Measurements from ENCODE around the gene C12orf42.

DNA sequence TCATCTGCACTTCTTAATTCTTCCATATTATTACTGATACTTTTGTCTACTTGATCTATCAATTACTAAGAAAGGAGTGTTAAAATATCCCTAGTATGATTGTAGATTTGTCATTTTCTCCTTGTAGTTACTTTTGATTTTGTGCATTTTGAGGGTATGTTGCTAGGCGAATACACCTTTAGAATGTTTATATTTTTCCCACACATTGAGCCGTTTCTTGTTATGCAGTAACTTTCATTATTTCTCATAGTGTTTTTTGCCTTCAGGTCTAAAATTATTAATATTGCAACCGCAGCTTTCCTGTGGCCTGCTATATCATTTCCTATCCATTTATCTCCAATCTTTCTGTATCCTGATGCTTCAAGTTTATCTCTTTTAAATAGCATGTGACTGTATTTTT, 44.6 kb upstream of the C12orf42 start:
- TF ChIP-seq, protein P1, sequence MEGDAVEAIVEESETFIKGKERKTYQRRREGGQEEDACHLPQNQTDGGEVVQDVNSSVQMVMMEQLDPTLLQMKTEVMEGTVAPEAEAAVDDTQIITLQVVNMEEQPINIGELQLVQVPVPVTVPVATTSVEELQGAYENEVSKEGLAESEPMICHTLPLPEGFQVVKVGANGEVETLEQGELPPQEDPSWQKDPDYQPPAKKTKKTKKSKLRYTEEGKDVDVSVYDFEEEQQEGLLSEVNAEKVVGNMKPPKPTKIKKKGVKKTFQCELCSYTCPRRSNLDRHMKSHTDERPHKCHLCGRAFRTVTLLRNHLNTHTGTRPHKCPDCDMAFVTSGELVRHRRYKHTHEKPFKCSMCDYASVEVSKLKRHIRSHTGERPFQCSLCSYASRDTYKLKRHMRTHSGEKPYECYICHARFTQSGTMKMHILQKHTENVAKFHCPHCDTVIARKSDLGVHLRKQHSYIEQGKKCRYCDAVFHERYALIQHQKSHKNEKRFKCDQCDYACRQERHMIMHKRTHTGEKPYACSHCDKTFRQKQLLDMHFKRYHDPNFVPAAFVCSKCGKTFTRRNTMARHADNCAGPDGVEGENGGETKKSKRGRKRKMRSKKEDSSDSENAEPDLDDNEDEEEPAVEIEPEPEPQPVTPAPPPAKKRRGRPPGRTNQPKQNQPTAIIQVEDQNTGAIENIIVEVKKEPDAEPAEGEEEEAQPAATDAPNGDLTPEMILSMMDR (IDR thresholded peaks at IDR 0.05; ENCODE audit: insufficient read depth, low read length): no peak
- no peak for TF ChIP-seq GABPA (IDR thresholded peaks at IDR 0.05; ENCODE audit: low read depth)
- no peak for TF ChIP-seq SPI1 (IDR thresholded peaks at IDR 0.05; ENCODE audit: borderline replicate concordance, low read depth)
